Loucy (cell line): Measurements from ENCODE around the gene ESF1.

Source experiments
- EZH2phosphoT487 ChIP-seq: fragments of 200-600 bp; IDR thresholded peaks from 2 replicates; pipeline ENCODE4 v1.6.1; 2018; ENCODE audit warnings: antibody characterized with exemption, mild to moderate bottlenecking, moderate library complexity, borderline replicate concordance
- TF ChIP-seq, protein P1 (sequence below): fragments of 200-600 bp; sonication (generic); conservative IDR thresholded peaks from 2 replicates; pipeline ENCODE4 v1.5.1; 2014; ENCODE audit warnings: mild to moderate bottlenecking, antibody characterized with exemption, low read length

DNA sequence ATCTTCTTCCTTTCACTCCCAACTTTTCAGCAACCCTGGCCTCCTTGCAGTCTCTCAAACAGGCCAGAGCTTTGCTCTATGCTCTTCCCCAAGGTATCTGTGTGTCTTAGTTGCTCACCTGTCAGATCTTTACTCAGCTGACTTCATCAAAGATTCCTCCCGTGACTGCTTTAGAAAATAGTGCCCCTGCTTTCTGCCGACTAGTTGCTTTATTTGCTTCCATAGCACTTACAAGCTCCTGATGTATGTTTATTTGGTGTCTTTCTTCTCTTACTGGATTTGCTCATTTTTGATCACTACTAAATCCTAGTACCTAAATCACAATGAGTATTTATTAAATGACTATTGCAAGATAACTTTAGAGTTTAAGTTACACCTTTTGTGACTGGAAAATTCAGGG lies 6.0 kb upstream of the ESF1 start:
- TF ChIP-seq, protein P1, sequence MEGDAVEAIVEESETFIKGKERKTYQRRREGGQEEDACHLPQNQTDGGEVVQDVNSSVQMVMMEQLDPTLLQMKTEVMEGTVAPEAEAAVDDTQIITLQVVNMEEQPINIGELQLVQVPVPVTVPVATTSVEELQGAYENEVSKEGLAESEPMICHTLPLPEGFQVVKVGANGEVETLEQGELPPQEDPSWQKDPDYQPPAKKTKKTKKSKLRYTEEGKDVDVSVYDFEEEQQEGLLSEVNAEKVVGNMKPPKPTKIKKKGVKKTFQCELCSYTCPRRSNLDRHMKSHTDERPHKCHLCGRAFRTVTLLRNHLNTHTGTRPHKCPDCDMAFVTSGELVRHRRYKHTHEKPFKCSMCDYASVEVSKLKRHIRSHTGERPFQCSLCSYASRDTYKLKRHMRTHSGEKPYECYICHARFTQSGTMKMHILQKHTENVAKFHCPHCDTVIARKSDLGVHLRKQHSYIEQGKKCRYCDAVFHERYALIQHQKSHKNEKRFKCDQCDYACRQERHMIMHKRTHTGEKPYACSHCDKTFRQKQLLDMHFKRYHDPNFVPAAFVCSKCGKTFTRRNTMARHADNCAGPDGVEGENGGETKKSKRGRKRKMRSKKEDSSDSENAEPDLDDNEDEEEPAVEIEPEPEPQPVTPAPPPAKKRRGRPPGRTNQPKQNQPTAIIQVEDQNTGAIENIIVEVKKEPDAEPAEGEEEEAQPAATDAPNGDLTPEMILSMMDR = no peak
- TF ChIP-seq EZH2phosphoT487 = no peak
